HEK293T (cell line): Measurements from ENCODE around the gene NEK10.

Experiments
- ARNT ChIP-seq: fragments of 450-650 bp; IDR thresholded peaks from 2 replicates; pipeline ENCODE4 v1.6.1; 2017; ENCODE audit warnings: mild to moderate bottlenecking
- BHLHE40 ChIP-seq: fragments of 450-650 bp; IDR thresholded peaks from 2 replicates; pipeline ENCODE4 v1.6.1; 2016; ENCODE audit warnings: mild to moderate bottlenecking, moderate library complexity, borderline replicate concordance
- NFRKB ChIP-seq: fragments of 450-650 bp; IDR thresholded peaks from 2 replicates; pipeline ENCODE4 v1.6.1; 2016; ENCODE audit warnings: mild to moderate bottlenecking, moderate library complexity
- TARDBP ChIP-seq: fragments of 450-650 bp; IDR thresholded peaks from 2 replicates; pipeline ENCODE4 v1.6.1; 2016

DNA sequence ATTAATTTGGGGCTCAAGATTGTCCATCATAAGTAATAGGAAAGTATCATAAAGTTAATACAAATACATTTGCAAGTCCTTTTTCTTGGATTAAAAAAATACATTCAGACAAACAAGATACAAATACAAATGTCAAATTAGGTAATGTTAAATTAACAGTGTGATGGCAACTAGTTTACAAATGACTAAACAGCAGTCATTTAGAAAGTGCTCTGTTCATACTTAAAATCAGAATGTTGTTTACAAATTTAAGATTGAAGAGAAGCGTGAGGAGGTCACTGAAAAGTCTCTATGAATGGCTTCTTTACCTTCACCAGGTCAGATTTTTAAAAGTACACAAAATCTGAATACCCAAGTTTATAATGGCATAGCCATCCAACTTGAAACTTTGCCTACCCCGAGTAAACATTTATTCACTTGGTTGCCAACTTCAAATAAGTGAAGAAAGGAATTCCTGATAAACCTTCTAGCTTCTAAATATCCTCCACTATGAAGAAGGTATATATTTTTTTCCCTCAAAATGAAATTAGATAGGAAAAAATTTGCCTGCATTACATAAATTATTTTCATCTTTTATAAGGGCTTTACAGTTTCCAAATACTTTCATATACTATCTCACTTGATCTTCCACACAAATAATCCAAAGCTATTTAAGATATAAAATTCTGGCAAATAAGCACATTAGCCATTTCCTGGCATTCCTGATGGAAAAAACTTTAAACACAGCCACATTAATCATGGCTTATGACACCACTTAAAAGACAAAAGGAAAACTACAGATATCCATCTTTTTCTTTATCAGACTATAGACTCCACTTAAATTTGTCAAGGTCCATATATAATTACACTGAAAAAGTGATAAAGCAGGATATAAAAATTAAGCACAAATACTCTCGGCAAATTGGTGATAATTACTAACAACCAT, 11.5 kb upstream of the NEK10 start:
- TF ChIP-seq TARDBP, result no peak
- no peak for TF ChIP-seq NFRKB
- TF ChIP-seq BHLHE40, result no peak
- TF ChIP-seq ARNT, result no peak
